GM21717 (cell line): ENCODE measurements around the gene PDE3B.
"Not testable (repeated sequence)": the region's sequence is repeated elsewhere in the genome, so short reads cannot be mapped to it uniquely, and the experiment has no call there.

ENCODE experiments used
- ATAC-seq: cut with Tn5 transposase; IDR thresholded peaks from one replicate; pipeline ENCODE4 v1.9.1; 2021; ENCODE audit warnings: mild to moderate bottlenecking, moderate library complexity; ENCODE audit not compliant: unreplicated experiment

The PDE3B gene

GRCh38 chr11:14638561-14638960 is 5.0 kb upstream of the PDE3B start:
- ATAC-seq = no peak

GRCh38 chr11:14641801-14642200 is 1.8 kb upstream of the PDE3B start:
- no peak for ATAC-seq

- no peak for ATAC-seq
These were observed 1.2 kb upstream of the PDE3B start for GRCh38 chr11:14642453-14642852.

GRCh38 chr11:14642873-14643696 is 519 bp upstream of the PDE3B start:
- no peak for ATAC-seq

- ATAC-seq = peak; percentile 60
These were observed 816 bp downstream of the PDE3B start for GRCh38 chr11:14644226-14645014.

- ATAC-seq = no peak
These were observed 1.7 kb downstream of the PDE3B start for GRCh38 chr11:14645015-14645912.

GRCh38 chr11:14645985-14646900 is 2.6 kb downstream of the PDE3B start:
- no peak for ATAC-seq

- no peak for ATAC-seq
These were observed 6.5 kb downstream of the PDE3B start for GRCh38 chr11:14650064-14650463.

GRCh38 chr11:14653090-14653489 is 9.5 kb downstream of the PDE3B start:
- ATAC-seq = no peak

- ATAC-seq = no peak
These were observed 11.8 kb downstream of the PDE3B start for GRCh38 chr11:14655435-14655834.

GRCh38 chr11:14656536-14657457 is 13.2 kb downstream of the PDE3B start:
- ATAC-seq = no peak

- ATAC-seq = no peak
These were observed 14.2 kb downstream of the PDE3B start for GRCh38 chr11:14657841-14658240.

GRCh38 chr11:14664926-14665325 is 21.3 kb downstream of the PDE3B start:
- ATAC-seq = not testable (repeated sequence)

GRCh38 chr11:14667329-14667728 is 23.7 kb downstream of the PDE3B start:
- ATAC-seq = not testable (repeated sequence)

GRCh38 chr11:14668731-14669301 is 25.2 kb downstream of the PDE3B start:
- ATAC-seq = no peak

GRCh38 chr11:14669499-14669898 is 25.9 kb downstream of the PDE3B start:
- ATAC-seq = no peak

- no peak for ATAC-seq
These were observed 26.4 kb downstream of the PDE3B start for GRCh38 chr11:14669958-14670357.

GRCh38 chr11:14672635-14673034 is 29.0 kb downstream of the PDE3B start:
- no peak for ATAC-seq

- ATAC-seq = no peak
These were observed 29.8 kb downstream of the PDE3B start for GRCh38 chr11:14673421-14673820.
